ENCODE data around the gene PVALEF.
A peak's percentile ranks its signal among the peaks of the same experiment; 100 is the strongest.

The PVALEF gene

GRCh38 chr17:81165246-81166032 is at the start of gene PVALEF:
Gene PVALEF, plus strand, starts transcription at chr17:81165507. Its CDS starts 15,720 bp downstream, at chr17:81181227.
- DNase-seq: no peak

GRCh38 chr17:81115749-81116464 is 49.4 kb upstream of the PVALEF start:
- no peak for DNase-seq

GRCh38 chr17:81116704-81117103 is 48.6 kb upstream of the PVALEF start:
- no peak for DNase-seq

GRCh38 chr17:81117672-81118198 is 47.6 kb upstream of the PVALEF start:
- DNase-seq: no peak

- DNase-seq: no peak
These were observed 46.7 kb upstream of the PVALEF start for GRCh38 chr17:81118308-81119221.

- DNase-seq: peak; percentile 68
These were observed 45.8 kb upstream of the PVALEF start for GRCh38 chr17:81119223-81120148.

GRCh38 chr17:81120149-81120484 is 45.2 kb upstream of the PVALEF start:
- DNase-seq: no peak

GRCh38 chr17:81120695-81121621 is 44.3 kb upstream of the PVALEF start:
- no peak for DNase-seq

GRCh38 chr17:81121841-81122733 is 43.2 kb upstream of the PVALEF start:
- no peak for DNase-seq

GRCh38 chr17:81123052-81124048 is 42.0 kb upstream of the PVALEF start:
- DNase-seq: no peak

GRCh38 chr17:81124377-81124776 is 40.9 kb upstream of the PVALEF start:
- DNase-seq: no peak

GRCh38 chr17:81125573-81126081 is 39.7 kb upstream of the PVALEF start:
- no peak for DNase-seq

GRCh38 chr17:81126281-81127132 is 38.8 kb upstream of the PVALEF start:
- no peak for DNase-seq

GRCh38 chr17:81127133-81127455 is 38.2 kb upstream of the PVALEF start:
- no peak for DNase-seq

- no peak for DNase-seq
These were observed 37.7 kb upstream of the PVALEF start for GRCh38 chr17:81127526-81128177.

- DNase-seq: no peak
These were observed 37.0 kb upstream of the PVALEF start for GRCh38 chr17:81128338-81128737.

- no peak for DNase-seq
These were observed 36.5 kb upstream of the PVALEF start for GRCh38 chr17:81128774-81129173.

Data from hematopoietic multipotent progenitor cell treated with erythropoietin and hydrocortisone succinate and interleukin-3 and kit ligand, for 8 days (in vitro differentiated cells).